Karpas-422 (cell line): ENCODE measurements around the gene SLC15A3. TPM values are rescaled to one million over a fixed set of nuclear protein-coding genes. Genes with fewer than 3 reads are reported as not detected.

ENCODE experiments used
- DNase-seq: peaks from one replicate; pipeline ENCODE4 v3.0.0-alpha.2; 2015
- H2AFZ ChIP-seq: fragments of 200-600 bp; sonication (generic); 2 replicates; pipeline ENCODE4 v1.6.1; 2014; ENCODE audit warnings: antibody characterized with exemption, low read length, mixed read lengths
- H3K27ac ChIP-seq: fragments of 200-600 bp; sonication (generic); 2 replicates; pipeline ENCODE4 v1.5.1; 2014; ENCODE audit warnings: mild to moderate bottlenecking, low read length, moderate library complexity
- H3K27me3 ChIP-seq: fragments of 200-600 bp; sonication (generic); 2 replicates; pipeline ENCODE4 v1.6.1; 2014; ENCODE audit warnings: low read length, mixed read lengths
- H3K36me3 ChIP-seq: fragments of 200-600 bp; sonication (generic); 2 replicates; pipeline ENCODE4 v1.6.1; 2014; ENCODE audit warnings: low read length, mixed read lengths; ENCODE audit not compliant: insufficient read depth
- H3K4me1 ChIP-seq: fragments of 200-600 bp; sonication (generic); 2 replicates; pipeline ENCODE4 v1.6.1; 2014; ENCODE audit warnings: mild to moderate bottlenecking, low read length, mixed read lengths
- H3K4me2 ChIP-seq: fragments of 200-600 bp; sonication (generic); 2 replicates; pipeline ENCODE4 v1.6.1; 2014; ENCODE audit warnings: low read length, low read depth, mild to moderate bottlenecking; ENCODE audit not compliant: poor library complexity, severe bottlenecking
- H3K4me3 ChIP-seq: fragments of 200-600 bp; sonication (generic); 2 replicates; pipeline ENCODE4 v1.5.1; 2014; ENCODE audit warnings: mild to moderate bottlenecking, antibody characterized with exemption, low read length, mixed read lengths
- H3K79me2 ChIP-seq: fragments of 200-600 bp; sonication (generic); 2 replicates; pipeline ENCODE4 v1.6.1; 2014; ENCODE audit warnings: mild to moderate bottlenecking, low read length, mixed read lengths
- H3K9ac ChIP-seq: fragments of 200-600 bp; sonication (generic); 2 replicates; pipeline ENCODE4 v1.6.0; 2014; ENCODE audit warnings: low read length
- H3K9me2 ChIP-seq: fragments of 200-600 bp; sonication (generic), shearing (Covaris generic); replicated peaks from 2 replicates; pipeline ENCODE4 v1.6.0; 2014; ENCODE audit warnings: mild to moderate bottlenecking, low read length, moderate library complexity; ENCODE audit not compliant: insufficient read depth
- H3K9me3 ChIP-seq: fragments of 300-700, 200-600 bp; sonication (generic); 2 replicates; pipeline ENCODE4 v1.6.1; 2014; ENCODE audit warnings: low read length, mixed read lengths
- H4K20me1 ChIP-seq: fragments of 200-600 bp; sonication (generic); 2 replicates; pipeline ENCODE4 v1.6.1; 2014; ENCODE audit warnings: mild to moderate bottlenecking, antibody characterized with exemption, low read length, low read depth; ENCODE audit not compliant: insufficient read depth
- total RNA-seq: library from RNA; depleted of rRNA; stranded (reverse); fragments of >200 nt; shearing (Covaris generic); gene quantifications from 2 replicates; pipeline ENCODE4 v1.2.3, GENCODE V29; 2014; ENCODE audit warnings: low replicate concordance

The SLC15A3 gene
- total RNA-seq, 1 experiment from 2014 or later = 64.7 TPM

DNA sequence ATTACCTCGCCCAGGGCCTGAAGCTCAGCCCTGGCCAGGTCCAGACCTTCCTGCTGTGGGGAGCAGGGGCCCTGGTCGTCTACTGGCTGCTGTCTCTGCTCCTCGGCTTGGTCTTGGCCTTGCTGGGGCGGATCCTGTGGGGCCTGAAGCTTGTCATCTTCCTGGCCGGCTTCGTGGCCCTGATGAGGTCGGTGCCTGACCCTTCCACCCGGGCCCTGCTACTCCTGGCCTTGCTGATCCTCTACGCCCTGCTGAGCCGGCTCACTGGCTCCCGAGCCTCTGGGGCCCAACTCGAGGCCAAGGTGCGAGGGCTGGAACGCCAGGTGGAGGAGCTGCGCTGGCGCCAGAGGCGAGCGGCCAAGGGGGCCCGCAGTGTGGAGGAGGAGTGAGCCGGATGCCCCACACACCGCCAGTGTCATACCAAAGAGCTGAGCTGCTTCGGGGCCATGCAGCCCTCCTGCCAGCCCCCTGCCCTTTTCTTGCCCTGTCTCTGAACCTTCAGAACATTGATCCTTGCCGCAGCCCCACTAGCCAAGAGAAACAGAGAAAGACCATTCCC is 30.1 kb downstream of the SLC15A3 start:
- no peaks in the 10 kb centered on the region for H3K27me3 ChIP-seq
- peaks cover 14% of the 10 kb centered on the region for H3K36me3 ChIP-seq
- no peaks in the 10 kb centered on the region for H4K20me1 ChIP-seq
- H3K9me2 ChIP-seq = no peaks in the 10 kb centered on the region
- H3K9ac ChIP-seq = no peak overlapping the region
- peaks cover 20% of the 10 kb centered on the region for H3K79me2 ChIP-seq
- peaks cover 55% of the 10 kb centered on the region for H3K4me1 ChIP-seq
- H3K4me2 ChIP-seq = no peak overlapping the region
- H3K27ac ChIP-seq = no peak overlapping the region
- DNase-seq = no peak
- no peak overlapping the region for H2AFZ ChIP-seq
- no peak overlapping the region for H3K4me3 ChIP-seq
- no peaks in the 10 kb centered on the region for H3K9me3 ChIP-seq

DNA sequence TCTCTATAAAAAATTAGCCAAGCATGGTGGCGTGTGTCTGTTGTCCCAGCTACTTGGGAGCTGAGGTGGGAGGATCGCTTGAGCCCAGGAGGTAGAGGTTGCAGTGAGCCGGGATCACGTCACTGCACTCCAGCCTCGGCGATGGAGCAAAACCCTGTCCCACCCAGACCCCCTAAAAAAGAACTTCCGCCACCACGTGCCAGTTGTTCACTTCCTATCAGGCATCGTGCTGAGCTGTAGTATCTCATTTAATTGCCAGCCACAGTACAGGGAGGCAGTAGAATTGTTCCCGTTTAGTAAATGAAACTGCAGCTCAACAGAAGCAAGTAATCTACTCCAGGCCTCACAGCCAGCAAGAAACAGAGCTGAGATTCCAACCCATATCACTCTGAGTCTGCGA is 30.7 kb downstream of the SLC15A3 start:
- H3K36me3 ChIP-seq = peaks cover 14% of the 10 kb centered on the region
- H3K9me2 ChIP-seq = no peaks in the 10 kb centered on the region
- no peaks in the 10 kb centered on the region for H4K20me1 ChIP-seq
- no peak overlapping the region for H3K27ac ChIP-seq
- H3K4me3 ChIP-seq = no peak overlapping the region
- H3K9me3 ChIP-seq = no peaks in the 10 kb centered on the region
- H3K79me2 ChIP-seq = peaks cover 26% of the 10 kb centered on the region
- H3K4me1 ChIP-seq = peaks cover 61% of the 10 kb centered on the region
- no peaks in the 10 kb centered on the region for H3K27me3 ChIP-seq
- H2AFZ ChIP-seq = no peak overlapping the region
- no peak for DNase-seq
- H3K4me2 ChIP-seq = no peak overlapping the region
- H3K9ac ChIP-seq = no peak overlapping the region

- H2AFZ ChIP-seq = no peak overlapping the region
- H3K9ac ChIP-seq = no peak overlapping the region
- H3K27ac ChIP-seq = peak overlapping the region; percentile 76
- H3K4me1 ChIP-seq = peaks cover 62% of the 10 kb centered on the region
- no peak overlapping the region for H3K4me2 ChIP-seq
- H3K4me3 ChIP-seq = peak overlapping the region; percentile 4; the same call in 1 of the 2 replicates
- H3K9me3 ChIP-seq = no peaks in the 10 kb centered on the region
- no peaks in the 10 kb centered on the region for H3K27me3 ChIP-seq
- H3K36me3 ChIP-seq = peaks cover 14% of the 10 kb centered on the region
- no peak for DNase-seq
- no peaks in the 10 kb centered on the region for H4K20me1 ChIP-seq
- no peaks in the 10 kb centered on the region for H3K9me2 ChIP-seq
- peaks cover 39% of the 10 kb centered on the region for H3K79me2 ChIP-seq
These were observed 32.0 kb downstream of the SLC15A3 start for GRCh38 chr11:60919956-60920355.

- peaks cover 61% of the 10 kb centered on the region for H3K4me1 ChIP-seq
- no peaks in the 10 kb centered on the region for H4K20me1 ChIP-seq
- no peaks in the 10 kb centered on the region for H3K9me3 ChIP-seq
- peak overlapping the region; percentile 52 for H3K4me2 ChIP-seq
- H3K36me3 ChIP-seq = peaks cover 14% of the 10 kb centered on the region
- peak overlapping the region; percentile 4; the same call in 1 of the 2 replicates for H3K4me3 ChIP-seq
- peak overlapping the region; percentile 49 for H3K9ac ChIP-seq
- peak overlapping the region; percentile 76 for H3K27ac ChIP-seq
- DNase-seq = peak; percentile 66
- no peak overlapping the region for H2AFZ ChIP-seq
- peaks cover 45% of the 10 kb centered on the region for H3K79me2 ChIP-seq
- H3K9me2 ChIP-seq = no peaks in the 10 kb centered on the region
- H3K27me3 ChIP-seq = no peaks in the 10 kb centered on the region
These were observed 32.7 kb downstream of the SLC15A3 start for GRCh38 chr11:60919320-60919719.

DNA sequence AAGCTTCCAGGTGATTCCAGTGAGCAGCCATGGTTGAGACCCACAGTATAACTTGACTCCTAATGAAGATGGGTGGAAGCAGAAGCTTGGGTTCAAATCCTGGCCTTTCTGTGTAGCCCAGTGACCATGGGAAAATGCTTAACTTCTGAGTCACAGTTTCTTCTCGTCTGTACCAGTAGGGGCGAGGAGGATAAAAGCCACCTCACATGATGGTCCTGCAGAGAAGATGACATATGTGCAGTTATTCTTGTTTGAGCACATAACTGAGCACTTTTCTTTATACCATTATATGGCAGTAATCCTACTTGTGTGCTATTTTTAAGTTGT is 33.1 kb downstream of the SLC15A3 start:
- Histone ChIP-seq H3K4me2 (peak overlapping the region; percentile 52), H3K27me3 (no peaks in the 10 kb centered on the region), H3K9me2 (no peaks in the 10 kb centered on the region), H3K79me2 (peaks cover 48% of the 10 kb centered on the region), H3K4me3 (peak overlapping the region; percentile 4; the same call in 1 of the 2 replicates), H3K36me3 (peaks cover 14% of the 10 kb centered on the region), H4K20me1 (no peaks in the 10 kb centered on the region), H3K4me1 (peaks cover 61% of the 10 kb centered on the region), H3K27ac (peak overlapping the region; percentile 76), H2AFZ (no peak overlapping the region), H3K9ac (peak overlapping the region; percentile 49), H3K9me3 (no peaks in the 10 kb centered on the region)
- no peak for DNase-seq

- no peak for DNase-seq
- Histone ChIP-seq H3K36me3 (peaks cover 14% of the 10 kb centered on the region), H3K9me2 (no peaks in the 10 kb centered on the region), H3K27me3 (no peaks in the 10 kb centered on the region), H3K9ac (peak overlapping the region; percentile 49), H3K4me1 (peaks cover 60% of the 10 kb centered on the region), H3K4me2 (peak overlapping the region; percentile 52), H4K20me1 (no peaks in the 10 kb centered on the region), H2AFZ (no peak overlapping the region), H3K79me2 (peaks cover 48% of the 10 kb centered on the region), H3K9me3 (no peaks in the 10 kb centered on the region), H3K27ac (peak overlapping the region; percentile 76), H3K4me3 (peak overlapping the region; percentile 4; the same call in 1 of the 2 replicates)
These were observed 33.6 kb downstream of the SLC15A3 start for GRCh38 chr11:60918251-60918938.

- H3K9ac ChIP-seq = peak overlapping the region; percentile 16; the same call in 1 of the 2 replicates
- H3K9me3 ChIP-seq = no peaks in the 10 kb centered on the region
- H2AFZ ChIP-seq = no peak overlapping the region
- H3K36me3 ChIP-seq = peaks cover 14% of the 10 kb centered on the region
- H3K79me2 ChIP-seq = peaks cover 48% of the 10 kb centered on the region
- H3K27ac ChIP-seq = peak overlapping the region; percentile 85
- H3K27me3 ChIP-seq = no peaks in the 10 kb centered on the region
- no peaks in the 10 kb centered on the region for H3K9me2 ChIP-seq
- peaks cover 65% of the 10 kb centered on the region for H3K4me1 ChIP-seq
- no peaks in the 10 kb centered on the region for H4K20me1 ChIP-seq
- no peak overlapping the region for H3K4me3 ChIP-seq
- no peak overlapping the region for H3K4me2 ChIP-seq
- DNase-seq = no peak
These were observed 34.7 kb downstream of the SLC15A3 start for GRCh38 chr11:60917267-60917666.

DNA sequence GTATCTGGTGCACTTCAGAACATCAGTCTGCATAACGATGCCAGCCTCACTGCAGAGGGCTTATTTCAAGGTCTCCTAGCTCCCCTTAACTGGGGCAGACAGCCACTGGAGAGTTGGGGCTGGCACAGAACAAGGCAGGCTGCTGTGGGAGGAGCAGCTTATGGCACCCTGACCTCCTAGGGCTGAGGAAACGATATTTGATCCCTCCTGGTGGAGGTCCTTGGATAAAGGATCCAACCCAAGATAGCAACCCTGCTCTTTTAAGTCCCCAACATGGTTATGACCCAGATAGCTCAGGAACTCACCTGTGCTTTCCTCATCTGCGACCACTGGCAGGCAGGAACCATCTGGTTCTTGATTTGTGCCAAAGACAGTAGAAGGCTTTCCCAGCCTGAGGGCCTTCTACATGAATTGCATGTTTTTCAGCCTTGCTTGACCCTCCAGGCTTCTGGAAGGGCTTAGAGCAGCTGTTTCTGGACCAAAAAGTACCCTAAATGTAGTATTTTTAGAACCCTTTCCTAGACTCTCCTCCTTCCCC is 35.2 kb downstream of the SLC15A3 start:
- peaks cover 48% of the 10 kb centered on the region for H3K79me2 ChIP-seq

More for the DNA sequence above, 35.2 kb downstream of the SLC15A3 start:
- H3K4me2 ChIP-seq = peak overlapping the region; percentile 98
- peaks cover 14% of the 10 kb centered on the region for H3K36me3 ChIP-seq
- no peaks in the 10 kb centered on the region for H4K20me1 ChIP-seq
- DNase-seq = no peak
- peaks cover 65% of the 10 kb centered on the region for H3K4me1 ChIP-seq
- no peaks in the 10 kb centered on the region for H3K9me2 ChIP-seq
- H2AFZ ChIP-seq = no peak overlapping the region
- H3K9ac ChIP-seq = peak overlapping the region; percentile 16; the same call in 1 of the 2 replicates
- H3K27me3 ChIP-seq = no peaks in the 10 kb centered on the region
- no peaks in the 10 kb centered on the region for H3K9me3 ChIP-seq
- peak overlapping the region; percentile 85 for H3K27ac ChIP-seq
- no peak overlapping the region for H3K4me3 ChIP-seq
